Measurements from ENCODE around the gene DNAJC18. TPM values are rescaled to one million over a fixed set of nuclear protein-coding genes. Genes with fewer than 3 reads are reported as not detected.
A peak's percentile ranks its signal among the peaks of the same experiment; 100 is the strongest.
"Not testable (repeated sequence)": the region's sequence is repeated elsewhere in the genome, so short reads cannot be mapped to it uniquely, and the experiment has no call there.

Gene DNAJC18
- total and polyA plus RNA-seq, 2 of the 4 experiments (the other 2 are of a cell fraction), result 8.5 to 11.1 TPM

GRCh38 chr5:139486201-139486600, 46.9 kb upstream of the DNAJC18 start:
- POLR2A ChIA-PET (ENCODE audit: unreplicated experiment), result interaction anchor here (0.6 kb wide), 1 partner anchor 807 kb away, joined by 11 read pairs; no protein-coding TSS in a partner anchor
- CTCF ChIA-PET, result interaction anchor here (0.5 kb wide), 1 partner anchor 48 kb away, joined by 3 read pairs; no protein-coding TSS in a partner anchor
- Histone ChIP-seq H3K14ac (replicated peaks; ENCODE audit: low read depth, low read length) (no peak overlapping the region), H4K8ac (ENCODE audit: low read depth in 2 of 2, low read length in 2 of 2) (no peak overlapping the region), H4K5ac (ENCODE audit: low read depth, low read length) (no peak overlapping the region), H3K27me3 (ENCODE audit: control insufficient read depth, insufficient read depth, low read length) (no peaks in the 10 kb centered on the region), H3K36me3 (ENCODE audit: control insufficient read depth, insufficient read depth, low read length) (no peaks in the 10 kb centered on the region), H2BK20ac (ENCODE audit: low read depth, low read length) (no peak overlapping the region), H3K56ac (ENCODE audit: extremely low read depth, insufficient read depth, low read length) (no peak overlapping the region), H3K4me3 (ENCODE audit: insufficient read depth, low read depth, low read length) (no peak overlapping the region), H2AK5ac (ENCODE audit: low read depth, low read length) (no peak overlapping the region), H2BK120ac (ENCODE audit: low read depth, low read length) (no peak overlapping the region), H3K9me1 (ENCODE audit: insufficient read depth, low read length) (peaks cover 3% of the 10 kb centered on the region; the same call in 1 of the 2 replicates), H3K23ac (ENCODE audit: low read depth, low read length) (no peak overlapping the region), H2AFZ (replicated peaks; ENCODE audit: low read length, poor library complexity) (no peak overlapping the region), H3K18ac (ENCODE audit: low read depth, low read length) (no peak overlapping the region), H2BK15ac (ENCODE audit: low read depth, low read length) (no peak overlapping the region), H2BK5ac (ENCODE audit: low read depth, low read length, poor library complexity, severe bottlenecking) (no peak overlapping the region), H2AK9ac (replicated peaks; ENCODE audit: low read depth, low read length, poor library complexity) (peak overlapping the region; percentile 3), H3K4me1 (ENCODE audit: control insufficient read depth, insufficient read depth, low read length) (peaks cover 10% of the 10 kb centered on the region), H3K9ac (ENCODE audit: low read depth, low read length) (no peak overlapping the region), H3K9me3 (ENCODE audit: control insufficient read depth, insufficient read depth, low read length) (no peaks in the 10 kb centered on the region), H3K4ac (ENCODE audit: low read depth, low read length) (no peak overlapping the region), H3K27ac (ENCODE audit: insufficient read depth, low read length) (no peak overlapping the region), H4K20me1 (ENCODE audit: insufficient read depth, low read length) (no peaks in the 10 kb centered on the region; the same call in 1 of the 2 replicates), H4K91ac (ENCODE audit: insufficient read depth, low read depth, low read length) (no peak overlapping the region), H3K4me2 (ENCODE audit: low read depth, low read length) (no peak overlapping the region), H3K79me1 (ENCODE audit: low read depth in 1 of 2, low read length in 2 of 2) (peaks cover 1 to 8% of the 10 kb centered on the region in 2 experiments; a peak in 3 of 4 replicates)
- whole genome bisulfite sequencing, 2 experiments (ENCODE audit: extremely low coverage in 2 of 2, insufficient read length in 1 of 2), result 80% methylated on average over 5 of the region's 7 CpGs; no CpG with 5 or more reads in 1 of the 2 experiments
- DNase-seq (no peak), ATAC-seq (ENCODE audit: low read depth) (no peak)
- in situ Hi-C loops (cut with MboI; ENCODE audit: low sequenced_read_pairs), result no loop called here
- no TSS peak for BruUV-seq (replicated peaks)
- intact Hi-C loops (cut with micrococcal nuclease), result no loop called here
- peak; percentile 39; the same call in 1 of the 2 replicates for TF ChIP-seq BHLHE40 (IDR thresholded peaks at IDR 0.05; ENCODE audit: low read depth, low read length)
- no peak for TF ChIP-seq RAD21 (IDR thresholded peaks at IDR 0.05; ENCODE audit: low read length)
- dilution Hi-C loops (cut with HindIII; ENCODE audit: low sequenced_read_pairs, unreplicated experiment), result no loop called here

GRCh38 chr5:139482890-139483208, 43.5 kb upstream of the DNAJC18 start:
- dilution Hi-C loops (cut with HindIII; ENCODE audit: low sequenced_read_pairs, unreplicated experiment); intact Hi-C loops (cut with micrococcal nuclease): not testable (repeated sequence)

More at GRCh38 chr5:139482890-139483208, 43.5 kb upstream of the DNAJC18 start:
- H4K20me1 ChIP-seq (ENCODE audit: insufficient read depth, low read length); CTCF ChIA-PET; H3K9me1 ChIP-seq (ENCODE audit: insufficient read depth, low read length); DNase-seq; H3K27me3 ChIP-seq (ENCODE audit: control insufficient read depth, insufficient read depth, low read length); ATAC-seq (ENCODE audit: low read depth); BruUV-seq (replicated peaks); H3K4me2 ChIP-seq (ENCODE audit: low read depth, low read length); H3K9me3 ChIP-seq (ENCODE audit: control insufficient read depth, insufficient read depth, low read length); H3K36me3 ChIP-seq (ENCODE audit: control insufficient read depth, insufficient read depth, low read length); H3K4me3 ChIP-seq (ENCODE audit: insufficient read depth, low read depth, low read length); H2BK15ac ChIP-seq (ENCODE audit: low read depth, low read length); H3K56ac ChIP-seq (ENCODE audit: extremely low read depth, insufficient read depth, low read length); in situ Hi-C loops (cut with MboI; ENCODE audit: low sequenced_read_pairs): not testable (repeated sequence)
- Histone ChIP-seq H3K23ac (ENCODE audit: low read depth, low read length) (peak overlapping the region; percentile 99; the same call in 1 of the 2 replicates), H4K8ac (ENCODE audit: low read depth in 2 of 2, low read length in 2 of 2) (peak overlapping the region; percentile 70 to 98; a peak in 3 of 4 replicates), H3K4me1 (ENCODE audit: control insufficient read depth, insufficient read depth, low read length) (peaks cover 14% of the 10 kb centered on the region), H2AK9ac (replicated peaks; ENCODE audit: low read depth, low read length, poor library complexity) (peak overlapping the region; percentile 98), H2BK120ac (ENCODE audit: low read depth, low read length) (peak overlapping the region; percentile 97), H3K4ac (ENCODE audit: low read depth, low read length) (peak overlapping the region; percentile 99), H3K9ac (ENCODE audit: low read depth, low read length) (peak overlapping the region; percentile 81), H3K18ac (ENCODE audit: low read depth, low read length) (peak overlapping the region; percentile 33; the same call in 1 of the 2 replicates), H4K5ac (ENCODE audit: low read depth, low read length) (peak overlapping the region; percentile 95), H3K79me1 (ENCODE audit: low read depth in 1 of 2, low read length in 2 of 2) (peaks cover 13 to 34% of the 10 kb centered on the region in 2 experiments), H2BK5ac (ENCODE audit: low read depth, low read length, poor library complexity, severe bottlenecking) (peak overlapping the region; percentile 97), H2BK20ac (ENCODE audit: low read depth, low read length) (peak overlapping the region; percentile 93; the same call in 1 of the 2 replicates), H2AK5ac (ENCODE audit: low read depth, low read length) (peak overlapping the region; percentile 81; the same call in 1 of the 2 replicates), H2AFZ (replicated peaks; ENCODE audit: low read length, poor library complexity) (peak overlapping the region; percentile 87), H3K27ac (ENCODE audit: insufficient read depth, low read length) (peak overlapping the region; percentile 95), H3K14ac (replicated peaks; ENCODE audit: low read depth, low read length) (peak overlapping the region; percentile 38; the same call in 1 of the 2 replicates), H4K91ac (ENCODE audit: insufficient read depth, low read depth, low read length) (peak overlapping the region; percentile 99)
- no CpG with 5 or more reads among the region's 6 CpGs for WGBS, 2 experiments (ENCODE audit: extremely low coverage in 2 of 2, insufficient read length in 1 of 2)
- POLR2A ChIA-PET (ENCODE audit: unreplicated experiment), result interaction anchor here (0.5 kb wide), 1 partner anchor 838 kb away, joined by 5 read pairs; no protein-coding TSS in a partner anchor
